Measurements from ENCODE around the gene NAV2. TPM values are rescaled to one million over a fixed set of nuclear protein-coding genes. Genes with fewer than 3 reads are reported as not detected.
"Not testable (repeated sequence)": the region's sequence is repeated elsewhere in the genome, so short reads cannot be mapped to it uniquely, and the experiment has no call there.

NAV2 gene
- total RNA-seq, 4 donors from 2014 or later = 19.2 to 34.7 (median 25.8) TPM

DNA sequence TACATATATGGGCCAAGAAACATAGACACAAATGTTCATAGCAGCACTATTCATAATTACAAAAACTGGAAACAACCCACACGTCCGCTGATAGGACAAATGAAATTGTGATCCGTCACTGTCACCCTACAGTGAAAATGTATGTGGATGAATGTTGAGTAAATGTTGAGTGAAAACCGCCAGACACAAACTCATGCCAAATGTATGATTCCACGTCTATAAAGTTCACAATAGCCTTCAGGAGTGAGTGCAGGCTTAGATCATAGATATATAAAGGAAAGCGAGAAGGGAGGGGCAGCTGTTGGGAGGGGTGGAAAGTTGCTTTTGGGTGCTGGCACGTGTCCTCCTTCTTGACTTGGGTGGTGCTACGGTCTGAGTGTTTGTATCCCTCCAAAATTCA is 414.1 kb downstream of the NAV2 start:
- H3K27ac ChIP-seq = no peak overlapping the region
- peaks cover 0 to under 1% (median 0%) of the 10 kb centered on the region in 4 donors for H3K4me1 ChIP-seq
- 77 to 78% methylated on average over 8 of the region's 8 CpGs for WGBS, 2 donors

DNA sequence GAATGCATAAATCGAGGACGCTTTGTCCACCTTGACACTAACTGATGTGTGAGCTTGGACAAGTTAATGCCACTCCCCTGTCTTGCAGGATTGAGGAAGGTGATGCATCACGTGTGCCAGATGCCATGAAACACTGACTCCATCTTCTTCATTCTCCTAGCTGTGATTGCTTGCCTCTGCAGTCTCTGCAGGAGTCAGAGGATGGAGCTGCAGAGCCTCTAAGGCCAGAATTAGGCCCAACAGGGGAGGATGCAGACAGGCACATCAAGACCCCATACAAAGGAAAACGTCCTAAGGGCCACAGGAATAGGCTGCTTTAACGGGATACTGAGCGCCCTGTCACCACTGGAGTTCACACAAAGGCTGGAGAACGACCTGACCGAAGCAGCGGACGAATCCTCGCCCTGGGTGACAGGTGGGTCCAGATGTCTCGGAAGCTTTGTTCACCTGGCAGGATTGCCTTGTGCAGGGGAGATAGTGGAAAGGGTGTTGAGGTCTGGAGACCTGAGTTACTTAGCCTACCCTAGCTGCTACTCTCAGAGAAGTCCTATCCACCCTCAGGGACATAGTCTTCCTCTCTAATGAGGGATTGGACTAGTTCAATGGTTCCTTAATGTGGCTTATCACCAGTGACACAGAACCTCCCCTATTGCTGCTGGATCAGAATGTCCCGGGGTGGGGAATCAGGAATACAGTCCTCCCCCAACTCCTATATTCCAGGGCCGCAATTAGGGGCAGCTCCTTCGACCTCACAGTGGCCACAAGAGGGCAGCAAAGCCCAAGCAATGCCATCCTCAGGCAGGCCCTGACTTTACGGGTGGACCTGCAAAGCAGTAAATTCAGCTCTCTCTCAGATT is 415.3 kb downstream of the NAV2 start:
- no peak overlapping the region for H3K27ac ChIP-seq

More for the DNA sequence above, 414.1 kb downstream of the NAV2 start:
- no peaks in the 10 kb centered on the region for H3K9me3 ChIP-seq
- no peaks in the 10 kb centered on the region for H3K36me3 ChIP-seq
- H3K4me3 ChIP-seq = no peak overlapping the region
- TF ChIP-seq, protein P1, sequence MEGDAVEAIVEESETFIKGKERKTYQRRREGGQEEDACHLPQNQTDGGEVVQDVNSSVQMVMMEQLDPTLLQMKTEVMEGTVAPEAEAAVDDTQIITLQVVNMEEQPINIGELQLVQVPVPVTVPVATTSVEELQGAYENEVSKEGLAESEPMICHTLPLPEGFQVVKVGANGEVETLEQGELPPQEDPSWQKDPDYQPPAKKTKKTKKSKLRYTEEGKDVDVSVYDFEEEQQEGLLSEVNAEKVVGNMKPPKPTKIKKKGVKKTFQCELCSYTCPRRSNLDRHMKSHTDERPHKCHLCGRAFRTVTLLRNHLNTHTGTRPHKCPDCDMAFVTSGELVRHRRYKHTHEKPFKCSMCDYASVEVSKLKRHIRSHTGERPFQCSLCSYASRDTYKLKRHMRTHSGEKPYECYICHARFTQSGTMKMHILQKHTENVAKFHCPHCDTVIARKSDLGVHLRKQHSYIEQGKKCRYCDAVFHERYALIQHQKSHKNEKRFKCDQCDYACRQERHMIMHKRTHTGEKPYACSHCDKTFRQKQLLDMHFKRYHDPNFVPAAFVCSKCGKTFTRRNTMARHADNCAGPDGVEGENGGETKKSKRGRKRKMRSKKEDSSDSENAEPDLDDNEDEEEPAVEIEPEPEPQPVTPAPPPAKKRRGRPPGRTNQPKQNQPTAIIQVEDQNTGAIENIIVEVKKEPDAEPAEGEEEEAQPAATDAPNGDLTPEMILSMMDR (IDR thresholded peaks at IDR 0.05) = no peak
- TF ChIP-seq EP300 (IDR thresholded peaks at IDR 0.05) (no peak), POLR2A (IDR thresholded peaks at IDR 0.05) (no peak)
- H3K27me3 ChIP-seq = no peaks in the 10 kb centered on the region
- DNase-seq (ENCODE audit: low spot score in 2 of 2) = no peak

DNA sequence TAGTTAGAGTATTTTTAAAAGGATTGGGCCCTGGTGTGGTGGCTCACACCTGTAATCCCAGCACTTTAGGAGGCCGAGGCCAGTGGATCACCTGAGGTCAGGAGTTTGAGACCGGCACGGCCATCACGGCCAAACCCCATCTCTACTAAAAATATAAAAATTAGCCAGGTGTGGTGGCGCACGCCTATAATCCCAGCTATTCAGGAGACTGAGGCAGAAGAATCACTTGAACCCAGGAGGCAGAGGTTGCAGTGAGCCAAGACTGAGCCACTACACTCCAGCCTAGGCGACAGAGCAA is 415.8 kb downstream of the NAV2 start:
- not testable (repeated sequence) for DNase-seq (ENCODE audit: low spot score in 2 of 2); H3K27ac ChIP-seq; H3K36me3 ChIP-seq; H3K27me3 ChIP-seq; H3K4me3 ChIP-seq; H3K9me3 ChIP-seq
- H3K4me1 ChIP-seq = peaks cover 0 to 11% (median 0%) of the 10 kb centered on the region in 4 donors
- WGBS, 2 donors = 84 to 87% methylated on average over 7 of the region's 7 CpGs

More for the DNA sequence above, 415.3 kb downstream of the NAV2 start:
- H3K4me1 ChIP-seq = peaks cover 0 to 11% (median 0%) of the 10 kb centered on the region in 4 donors
- no peak overlapping the region for H3K4me3 ChIP-seq
- WGBS, 2 donors = 61 to 66% methylated on average over 15 to 16 of the region's 16 CpGs
- no peaks in the 10 kb centered on the region for H3K9me3 ChIP-seq
- H3K36me3 ChIP-seq = no peaks in the 10 kb centered on the region
- no peaks in the 10 kb centered on the region for H3K27me3 ChIP-seq
- TF ChIP-seq, protein P1 (IDR thresholded peaks at IDR 0.05) = peak; percentile 69 to 85 (median 82)
- TF ChIP-seq EP300 (IDR thresholded peaks at IDR 0.05) (no peak), POLR2A (IDR thresholded peaks at IDR 0.05) (no peak)
- DNase-seq (ENCODE audit: low spot score in 2 of 2) = peak; percentile 49 to 83

DNA sequence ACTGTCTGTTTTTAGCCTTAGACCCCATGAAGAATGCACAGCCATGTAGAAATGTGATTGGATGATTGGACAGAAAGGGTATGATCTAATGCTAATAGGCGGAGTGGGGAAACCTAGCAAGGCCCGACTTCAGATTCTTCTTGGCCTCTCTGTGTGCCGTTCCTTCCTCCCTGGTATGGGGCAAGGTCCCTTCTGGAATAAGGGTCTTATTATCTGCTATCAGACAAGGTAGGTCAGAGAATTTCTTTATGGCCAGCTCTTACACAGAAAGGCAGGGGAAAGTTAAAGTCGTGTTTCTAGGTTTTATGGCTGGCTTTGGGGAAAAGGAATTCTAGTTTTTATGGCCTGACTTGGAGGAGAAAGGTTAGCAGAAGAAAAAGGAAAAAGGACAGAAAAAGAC is 417.0 kb downstream of the NAV2 start:
- no peak for DNase-seq (ENCODE audit: low spot score in 2 of 2)
- no peak overlapping the region for H3K27ac ChIP-seq
- H3K4me1 ChIP-seq = peaks cover 0 to 11% (median 0%) of the 10 kb centered on the region in 4 donors
- H3K36me3 ChIP-seq = no peaks in the 10 kb centered on the region
- no peak overlapping the region for H3K4me3 ChIP-seq
- H3K9me3 ChIP-seq = no peaks in the 10 kb centered on the region
- peaks cover 0 to 5% of the 10 kb centered on the region in 2 donors for H3K27me3 ChIP-seq
- TF ChIP-seq, protein P1 (IDR thresholded peaks at IDR 0.05) = no peak
- TF ChIP-seq EP300 (IDR thresholded peaks at IDR 0.05) (no peak), POLR2A (IDR thresholded peaks at IDR 0.05) (no peak)
- 59 to 64% methylated on average over 4 of the region's 4 CpGs for WGBS, 2 donors

DNA sequence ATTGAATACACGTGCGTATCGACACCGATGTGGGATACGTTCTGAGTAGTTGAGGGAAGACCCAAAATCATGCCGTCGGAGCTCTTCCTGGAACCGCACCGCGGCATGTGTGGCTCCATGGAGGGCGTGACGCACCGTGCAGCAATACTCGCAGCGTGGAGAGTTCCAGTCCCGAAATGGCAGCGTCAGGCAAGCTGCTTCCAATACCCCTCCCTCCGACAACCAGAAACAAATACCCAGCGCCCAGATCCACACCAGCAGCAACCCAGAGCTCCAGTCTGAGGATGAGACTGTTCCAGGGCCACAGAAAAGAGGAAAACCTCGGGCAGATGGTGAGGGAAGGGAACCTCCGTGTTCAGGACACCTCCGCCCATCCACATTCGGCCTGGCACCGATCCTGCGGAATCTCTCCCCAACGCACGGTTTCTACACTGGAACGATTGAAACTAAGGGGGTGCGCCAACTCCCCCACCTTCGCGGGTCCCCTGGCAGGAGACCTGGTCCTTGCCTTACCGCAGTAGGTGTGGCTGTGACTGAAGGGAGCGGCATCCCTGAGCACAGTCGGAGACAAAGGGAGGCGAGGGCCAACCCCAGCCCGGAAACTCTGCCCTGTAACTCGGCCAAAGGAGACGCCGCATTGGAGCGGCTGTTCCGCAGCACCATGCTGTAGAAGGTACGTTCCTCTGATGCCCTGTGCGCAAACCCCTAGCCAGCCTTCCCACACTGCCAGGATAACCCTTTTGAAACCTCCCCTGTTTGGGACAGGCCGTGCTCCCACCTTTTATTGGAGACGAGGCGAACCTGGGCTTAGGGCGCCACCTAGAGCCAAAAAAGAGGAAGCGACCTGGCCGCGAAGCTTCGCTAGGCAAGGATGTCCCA is 419.4 kb downstream of the NAV2 start:
- no peak for TF ChIP-seq EP300 (IDR thresholded peaks at IDR 0.05)
- TF ChIP-seq, protein P1 (IDR thresholded peaks at IDR 0.05) = peak; percentile 69 to 82 (median 82)
- Histone ChIP-seq H3K27ac (no peak overlapping the region), H3K9me3 (no peaks in the 10 kb centered on the region), H3K27me3 (peaks cover 0 to 5% of the 10 kb centered on the region in 2 donors), H3K4me3 (peak overlapping the region; percentile 7 to 46 (median 18)), H3K4me1 (peaks cover 0 to 11% (median 0%) of the 10 kb centered on the region in 4 donors), H3K36me3 (no peaks in the 10 kb centered on the region)
- DNase-seq (ENCODE audit: low spot score in 2 of 2) = peak in 1 of 2 donors; percentile 60
- WGBS, 2 donors = 17 to 34% methylated on average over 33 to 45 of the region's 51 CpGs
